ENCODE measurements around the gene DNM1.

DNM1 gene

DNA sequence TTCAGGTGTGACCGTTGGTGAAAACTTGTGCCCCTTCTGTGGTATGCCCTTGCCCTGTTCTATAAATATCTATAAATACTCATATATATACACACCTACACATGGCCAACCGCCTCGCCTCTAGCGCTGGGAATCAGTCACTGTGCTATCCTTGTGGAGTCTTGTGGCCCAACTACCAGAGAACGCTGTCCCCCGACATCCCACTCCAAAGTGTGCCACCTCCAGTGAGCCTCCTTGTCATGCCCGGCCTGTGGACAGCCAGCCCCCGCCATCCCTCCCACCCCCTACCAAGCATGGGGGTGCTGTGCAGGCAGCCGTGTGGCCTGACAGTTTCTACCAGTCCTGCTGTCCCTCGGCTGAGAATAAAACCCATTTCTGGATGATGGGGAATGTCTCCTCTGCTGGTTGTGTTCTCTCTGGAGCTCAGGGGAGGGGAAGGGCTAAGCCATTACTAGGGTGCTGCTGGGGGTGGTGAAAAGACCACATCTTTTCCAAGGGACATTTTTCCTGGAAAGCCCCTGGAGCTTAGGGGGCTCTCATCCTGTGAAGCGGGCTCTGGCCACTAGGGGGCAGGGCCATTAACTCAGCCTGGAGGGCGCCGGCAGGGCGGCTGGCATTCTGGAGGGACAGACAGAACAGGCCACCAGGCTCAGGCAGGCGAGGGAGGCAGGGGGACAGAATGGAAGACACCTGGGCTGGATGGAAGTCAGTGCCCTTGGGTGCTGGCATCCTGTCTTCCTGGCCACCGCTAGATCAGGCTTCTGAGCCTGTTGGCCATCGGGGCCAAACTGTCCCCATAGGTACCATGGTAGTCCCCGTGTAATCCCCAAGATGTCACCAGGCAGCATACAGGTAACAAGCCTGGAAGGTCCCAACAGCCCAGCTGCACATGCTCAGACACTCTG, 51.9 kb downstream of the DNM1 start:
- DNase-seq (ENCODE audit: low spot score): peak; percentile 82
- TF ChIP-seq, protein P1, sequence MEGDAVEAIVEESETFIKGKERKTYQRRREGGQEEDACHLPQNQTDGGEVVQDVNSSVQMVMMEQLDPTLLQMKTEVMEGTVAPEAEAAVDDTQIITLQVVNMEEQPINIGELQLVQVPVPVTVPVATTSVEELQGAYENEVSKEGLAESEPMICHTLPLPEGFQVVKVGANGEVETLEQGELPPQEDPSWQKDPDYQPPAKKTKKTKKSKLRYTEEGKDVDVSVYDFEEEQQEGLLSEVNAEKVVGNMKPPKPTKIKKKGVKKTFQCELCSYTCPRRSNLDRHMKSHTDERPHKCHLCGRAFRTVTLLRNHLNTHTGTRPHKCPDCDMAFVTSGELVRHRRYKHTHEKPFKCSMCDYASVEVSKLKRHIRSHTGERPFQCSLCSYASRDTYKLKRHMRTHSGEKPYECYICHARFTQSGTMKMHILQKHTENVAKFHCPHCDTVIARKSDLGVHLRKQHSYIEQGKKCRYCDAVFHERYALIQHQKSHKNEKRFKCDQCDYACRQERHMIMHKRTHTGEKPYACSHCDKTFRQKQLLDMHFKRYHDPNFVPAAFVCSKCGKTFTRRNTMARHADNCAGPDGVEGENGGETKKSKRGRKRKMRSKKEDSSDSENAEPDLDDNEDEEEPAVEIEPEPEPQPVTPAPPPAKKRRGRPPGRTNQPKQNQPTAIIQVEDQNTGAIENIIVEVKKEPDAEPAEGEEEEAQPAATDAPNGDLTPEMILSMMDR (IDR thresholded peaks at IDR 0.05; ENCODE audit: extremely low read depth, missing control alignments): peak; percentile 75

DNA sequence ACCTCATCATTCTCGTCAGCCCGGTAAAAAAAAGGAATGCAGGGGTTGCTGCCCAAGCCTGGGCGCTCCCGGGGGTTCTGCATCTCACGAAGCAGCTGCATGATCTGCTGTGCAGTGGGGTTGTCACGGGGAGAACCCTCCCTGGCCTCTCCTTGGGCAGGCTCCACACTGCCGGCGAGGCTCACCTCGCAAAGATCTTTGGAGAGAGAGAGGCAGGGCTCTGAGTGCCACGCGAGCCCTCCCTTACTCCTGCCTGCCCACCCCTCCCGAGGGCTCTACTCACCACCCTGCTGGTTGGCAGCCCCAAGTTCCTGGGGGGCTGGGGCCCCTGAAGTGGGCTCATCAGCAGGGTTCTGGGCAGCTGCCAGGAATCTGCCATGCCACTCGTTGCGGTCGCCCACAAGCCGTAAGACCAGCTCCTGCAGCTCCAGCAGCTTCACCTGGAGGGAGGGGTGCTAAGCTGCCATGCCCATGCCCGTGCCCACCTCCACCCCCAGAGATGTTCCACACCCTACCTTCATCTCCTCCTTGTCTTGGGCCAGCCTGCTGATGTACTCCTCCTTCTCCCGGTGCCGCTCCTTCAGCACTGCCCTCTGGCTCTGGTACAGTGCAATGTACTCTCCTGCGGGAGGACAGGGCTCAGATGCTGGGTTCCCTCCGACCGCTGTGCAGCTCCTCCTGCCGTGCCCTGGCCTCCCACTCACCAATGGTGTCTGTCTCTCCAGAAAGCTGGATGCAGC, 54.1 kb downstream of the DNM1 start:
- no peak for DNase-seq (ENCODE audit: low spot score)
- TF ChIP-seq, protein P1 (IDR thresholded peaks at IDR 0.05; ENCODE audit: extremely low read depth, missing control alignments): no peak

DNA sequence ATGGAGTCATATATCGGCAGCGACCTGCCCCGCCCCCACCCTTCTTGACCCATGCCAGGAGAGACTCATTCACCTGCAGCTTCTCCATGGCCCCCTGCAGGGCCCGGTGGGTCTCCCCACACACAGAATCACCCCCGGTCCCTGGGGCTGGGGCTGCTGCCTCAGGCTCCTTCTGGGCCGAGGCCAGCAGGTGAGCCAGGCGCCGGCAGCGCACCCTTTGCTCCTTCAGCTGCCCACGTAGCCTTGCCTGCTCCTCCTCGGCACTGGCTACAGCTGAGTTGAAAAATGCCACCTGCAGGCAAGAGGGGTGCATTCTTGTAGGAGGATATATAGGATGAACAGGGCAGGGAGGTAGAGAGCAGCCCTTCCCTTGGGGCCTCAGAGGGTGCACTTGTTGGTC, 54.7 kb downstream of the DNM1 start:
- TF ChIP-seq, protein P1 (IDR thresholded peaks at IDR 0.05; ENCODE audit: extremely low read depth, missing control alignments): no peak
- no peak for DNase-seq (ENCODE audit: low spot score)

DNA sequence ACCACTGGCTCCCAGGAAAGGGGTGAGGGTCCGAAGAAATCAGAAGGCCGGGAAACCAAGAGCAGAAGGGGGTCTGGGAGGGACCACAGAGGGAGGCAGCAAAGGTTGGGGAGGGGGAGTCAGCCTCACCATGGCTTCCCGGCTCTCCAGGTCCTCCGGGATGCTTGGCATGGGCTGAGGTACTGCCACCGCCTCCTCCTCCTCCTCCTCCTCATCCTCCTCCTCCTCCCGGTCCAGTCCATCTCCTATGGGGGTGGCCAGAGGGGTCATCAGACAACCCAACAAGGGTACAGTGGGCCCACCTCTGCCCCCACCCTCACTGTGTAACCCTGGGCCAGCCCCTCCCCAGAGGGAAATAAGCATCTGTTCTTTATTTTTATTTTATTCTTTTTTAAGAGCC, 55.1 kb downstream of the DNM1 start:
- DNase-seq (ENCODE audit: low spot score): no peak
- TF ChIP-seq, protein P1 (IDR thresholded peaks at IDR 0.05; ENCODE audit: extremely low read depth, missing control alignments): no peak

DNA sequence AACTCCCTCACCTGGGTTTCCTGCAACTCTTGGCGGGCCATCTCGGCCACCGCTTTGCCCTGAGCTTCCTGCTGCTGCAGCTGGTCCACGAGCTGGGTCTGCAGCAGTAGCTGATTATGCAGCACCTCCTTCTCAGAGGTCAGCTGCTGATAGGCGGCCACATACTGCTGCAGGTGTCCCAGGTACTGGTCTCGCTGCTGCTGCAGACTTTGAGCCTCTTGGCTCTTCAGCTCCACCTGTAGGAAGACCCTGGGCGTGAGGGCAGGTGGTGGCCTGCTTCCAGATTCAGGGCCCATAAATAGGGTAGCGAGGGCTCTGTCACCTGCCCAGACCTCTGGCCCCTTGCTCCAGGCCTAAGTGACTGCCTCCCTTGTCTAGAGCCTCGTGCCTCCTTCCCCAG, 56.0 kb downstream of the DNM1 start:
- TF ChIP-seq, protein P1 (IDR thresholded peaks at IDR 0.05; ENCODE audit: extremely low read depth, missing control alignments): no peak
- no peak for DNase-seq (ENCODE audit: low spot score)

DNA sequence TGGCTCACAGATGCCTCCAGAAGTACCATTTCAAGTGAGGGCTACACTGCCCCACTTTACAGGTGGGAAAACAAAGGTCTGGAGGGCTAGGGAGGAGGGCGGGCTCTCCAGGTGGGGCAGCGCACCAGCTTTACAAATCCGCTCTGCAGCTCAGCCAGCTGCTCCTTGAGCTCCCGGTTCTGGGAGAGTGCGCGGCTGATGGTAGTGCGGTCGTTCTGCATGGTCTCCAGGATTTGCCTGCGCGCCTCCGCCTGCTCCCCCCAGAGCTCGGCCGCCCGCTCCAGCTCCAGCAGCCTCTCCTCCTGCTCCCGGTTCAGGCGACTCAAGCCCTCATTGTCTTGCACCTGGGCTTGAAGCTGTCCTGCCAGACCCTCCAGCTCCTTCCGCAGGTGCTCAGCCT, 57.2 kb downstream of the DNM1 start:
- TF ChIP-seq, protein P1 (IDR thresholded peaks at IDR 0.05; ENCODE audit: extremely low read depth, missing control alignments): no peak
- DNase-seq (ENCODE audit: low spot score): no peak

DNA sequence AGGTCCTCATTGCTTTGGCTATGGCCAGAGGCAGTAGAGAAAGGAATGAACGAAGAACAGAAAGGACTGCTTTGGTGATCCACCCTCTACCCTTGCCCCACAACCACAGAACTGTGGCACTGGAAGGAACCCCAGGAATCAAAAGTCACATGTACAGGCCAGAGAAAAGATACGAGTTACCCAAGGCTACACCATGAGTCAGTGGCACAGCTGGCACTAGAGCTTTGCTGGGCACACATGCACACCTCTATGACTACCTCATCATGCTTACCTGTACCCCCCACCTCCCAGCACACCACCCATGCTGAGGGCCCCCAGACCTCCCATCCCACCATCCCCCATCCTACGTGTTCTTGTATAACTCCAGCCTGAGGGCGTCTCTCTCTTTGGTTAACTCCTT, 59.5 kb downstream of the DNM1 start:
- TF ChIP-seq, protein P1 (IDR thresholded peaks at IDR 0.05; ENCODE audit: extremely low read depth, missing control alignments): no peak
- DNase-seq (ENCODE audit: low spot score): no peak

Measured in GM20000 (cell line).